ENCODE measurements around the gene MNDA.
"Not testable (repeated sequence)": the region's sequence is repeated elsewhere in the genome, so short reads cannot be mapped to it uniquely, and the experiment has no call there.

Gene MNDA

DNA sequence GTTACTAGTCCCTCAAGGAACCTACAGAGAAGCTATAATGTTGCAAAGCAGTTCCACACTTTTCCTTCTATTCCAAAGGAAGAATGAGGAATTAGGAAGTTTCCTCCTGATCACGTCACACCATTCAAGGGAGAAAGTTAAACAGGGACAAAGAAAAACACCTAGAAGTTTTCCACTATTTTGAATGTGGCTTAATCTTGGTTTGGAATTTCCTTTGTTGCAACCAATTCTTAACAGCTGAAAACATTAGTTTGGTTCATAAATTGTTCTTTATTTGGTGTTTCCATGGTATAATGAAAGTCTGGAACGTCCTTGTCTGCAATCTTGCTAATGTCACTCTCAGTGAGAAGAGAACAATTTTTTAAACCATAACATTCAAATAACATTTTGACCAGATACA, 8.4 kb downstream of the MNDA start:
- no peak for DNase-seq

DNA sequence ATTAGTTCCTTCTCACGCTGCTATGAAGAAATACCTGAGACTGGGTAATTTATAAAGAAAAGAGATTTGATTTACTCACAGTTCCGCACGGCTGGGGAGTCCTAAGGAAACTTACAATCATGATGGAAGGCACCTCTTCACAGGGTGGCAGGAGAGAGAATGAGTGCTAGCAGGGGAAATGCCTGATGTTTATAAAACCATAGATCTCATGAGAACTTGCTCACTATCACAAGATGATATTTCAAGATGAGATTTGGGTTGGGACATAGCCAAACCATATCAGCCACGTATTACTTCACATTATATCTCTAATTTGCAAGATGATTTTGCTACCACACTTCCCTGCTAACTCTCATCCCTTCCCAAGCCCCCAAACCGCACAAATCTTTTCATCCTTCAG, 9.1 kb downstream of the MNDA start:
- DNase-seq = no peak

DNA sequence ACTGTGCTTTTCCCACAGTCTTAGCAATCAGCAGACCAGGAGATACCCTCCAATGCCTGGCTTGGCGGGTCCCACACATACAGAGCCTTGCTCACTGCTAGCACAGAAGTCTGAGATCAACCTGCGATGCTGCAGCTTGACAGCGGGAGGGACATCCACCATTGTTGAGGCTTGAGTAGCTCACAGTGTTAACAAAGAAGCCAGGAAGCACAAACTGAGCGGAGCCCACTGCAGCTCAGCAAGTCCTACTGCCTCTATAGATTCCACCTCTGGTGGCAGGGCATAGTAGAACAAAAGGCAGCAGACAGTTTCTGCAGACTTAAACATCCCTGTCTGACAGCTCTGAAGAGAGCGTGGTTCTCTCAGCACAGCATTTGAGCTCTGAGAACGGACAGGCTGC, 33.4 kb downstream of the MNDA start:
- DNase-seq = no peak

DNA sequence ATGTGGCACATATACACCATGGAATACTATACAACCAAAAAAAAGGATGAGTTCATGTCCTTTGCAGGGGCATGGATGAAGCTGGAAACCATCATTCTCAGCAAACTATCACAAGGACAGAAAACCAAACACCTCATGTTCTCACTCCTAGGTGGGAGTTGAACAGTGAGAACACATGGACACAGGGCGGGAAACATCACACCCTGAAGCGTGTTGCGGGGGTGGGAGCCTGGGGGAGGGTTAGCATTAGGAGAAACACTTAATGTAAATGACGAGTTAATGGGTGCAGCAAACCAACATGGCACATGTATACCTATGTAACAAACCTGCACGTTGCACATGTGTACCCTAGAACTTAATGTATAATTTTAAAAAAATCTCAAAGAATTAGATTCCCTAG, 39.3 kb downstream of the MNDA start:
- not testable (repeated sequence) for DNase-seq

DNA sequence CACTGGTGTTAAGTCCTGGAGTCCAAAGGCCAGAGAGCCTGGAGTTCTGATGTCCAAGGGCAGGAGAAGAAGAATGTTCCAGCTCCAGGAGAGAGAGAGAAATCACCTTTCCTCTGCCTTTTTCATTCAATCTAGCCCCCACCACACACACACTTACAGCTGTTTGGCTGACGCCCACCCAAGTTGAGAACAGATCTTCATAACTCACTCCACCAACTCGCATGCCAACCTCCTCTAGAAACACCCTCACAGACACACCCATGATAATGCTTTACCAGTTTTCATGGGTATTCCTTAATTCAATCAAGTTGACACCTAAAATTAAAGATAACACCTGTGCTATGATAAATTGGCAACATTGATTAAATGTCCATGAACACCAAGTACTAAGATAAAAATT, 42.0 kb downstream of the MNDA start:
- DNase-seq = no peak

DNA sequence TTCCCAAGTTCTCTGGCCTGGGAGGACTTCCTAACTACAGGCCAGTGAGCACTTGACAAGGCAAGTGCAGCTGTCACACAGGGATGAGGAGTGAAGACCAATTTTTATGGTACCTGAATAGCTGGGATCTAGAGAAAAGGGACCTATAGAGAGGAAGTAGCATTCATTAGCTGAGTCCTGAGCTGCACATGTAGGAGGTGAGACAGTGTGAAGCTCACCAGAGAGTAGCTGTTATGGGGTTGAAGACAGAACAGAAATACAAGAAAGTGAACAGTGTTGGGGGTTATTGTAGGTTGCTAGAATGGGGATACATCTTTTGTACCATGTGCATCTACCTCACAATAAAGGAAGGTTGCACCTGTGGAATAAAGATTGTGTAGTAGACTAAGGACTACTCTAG, 62.5 kb downstream of the MNDA start:
- DNase-seq = no peak

DNA sequence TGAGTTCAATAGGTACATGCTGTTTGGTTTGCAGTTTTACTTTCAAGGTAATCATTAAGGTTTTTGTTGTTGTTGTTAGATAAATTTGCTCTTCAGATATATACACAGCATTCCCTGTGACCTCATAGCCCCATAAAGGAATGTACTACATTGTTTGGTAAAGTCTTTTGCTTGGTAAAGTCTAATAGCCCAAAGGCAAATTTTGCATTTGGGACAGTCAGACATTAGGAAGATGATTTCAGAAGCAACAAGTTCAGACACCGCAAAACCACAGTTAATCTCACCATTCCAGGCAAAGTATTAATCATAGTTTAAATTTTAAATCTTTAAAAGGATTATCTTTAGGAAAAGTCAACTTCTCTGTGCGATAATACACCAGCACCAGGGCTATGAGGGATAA, 67.6 kb downstream of the MNDA start:
- DNase-seq = no peak

Measured in C1 segment of cervical spinal cord (tissue), 14 donors.